Spleen (tissue), 7 donors: Measurements from ENCODE around the gene GRHPR.

Experiments
- POLR2AphosphoS5 ChIP-seq, 3 donors: sonication (generic); formaldehyde crosslinking; IDR thresholded peaks; one replicate each; pipeline ENCODE4 v1.5.1; 2017; ENCODE audit warnings: antibody characterized with exemption in 3 of 3
- TF ChIP-seq, protein P1 (sequence below), 11 experiments: fragments of 200-600 bp in 7 of 11; fragments of 450-650 bp in 4 of 11; sonication (generic) in 4 of 11; IDR thresholded peaks in 8 of 11; conservative IDR thresholded peaks in 3 of 11; 1 replicate in 7 of 11; 2 replicates in 4 of 11; pipeline versions ENCODE4 v1.4.0 to v1.8.0; 2016 to 2021; ENCODE audit warnings: antibody characterized with exemption in 11 of 11, inconsistent platforms in 4 of 11, mild to moderate bottlenecking in 1 of 11
- donor health status: DM: no; HTN: no; CAD: no; lungs with moderate emphysema.
- donor health status: DM: no; HTN: no; CAD: no.
- donor health status: DM: no; HTN: no; CAD: no.

DNA sequence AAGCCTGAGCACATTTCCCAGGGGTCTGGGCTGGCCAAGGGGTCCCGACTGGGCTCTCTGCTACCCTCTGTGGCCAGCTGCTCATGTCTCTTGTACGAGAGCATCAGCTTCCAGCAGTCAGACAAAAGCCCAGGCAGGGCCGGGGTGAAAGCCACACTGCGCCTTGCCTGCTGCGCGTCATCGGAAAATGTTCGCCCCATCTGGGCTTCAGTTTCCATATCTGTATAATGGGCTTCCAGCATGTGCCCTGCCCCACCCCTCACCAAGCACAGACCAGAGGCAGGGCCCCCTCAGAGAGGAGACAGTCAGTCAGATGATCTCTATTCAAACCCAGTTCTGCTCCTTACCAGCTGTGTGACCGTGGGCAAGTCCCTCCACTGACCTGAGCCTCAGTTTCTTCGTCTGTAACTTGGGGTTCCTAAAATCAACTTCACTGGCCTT is 8.0 kb upstream of the GRHPR start:
- TF ChIP-seq, protein P1, sequence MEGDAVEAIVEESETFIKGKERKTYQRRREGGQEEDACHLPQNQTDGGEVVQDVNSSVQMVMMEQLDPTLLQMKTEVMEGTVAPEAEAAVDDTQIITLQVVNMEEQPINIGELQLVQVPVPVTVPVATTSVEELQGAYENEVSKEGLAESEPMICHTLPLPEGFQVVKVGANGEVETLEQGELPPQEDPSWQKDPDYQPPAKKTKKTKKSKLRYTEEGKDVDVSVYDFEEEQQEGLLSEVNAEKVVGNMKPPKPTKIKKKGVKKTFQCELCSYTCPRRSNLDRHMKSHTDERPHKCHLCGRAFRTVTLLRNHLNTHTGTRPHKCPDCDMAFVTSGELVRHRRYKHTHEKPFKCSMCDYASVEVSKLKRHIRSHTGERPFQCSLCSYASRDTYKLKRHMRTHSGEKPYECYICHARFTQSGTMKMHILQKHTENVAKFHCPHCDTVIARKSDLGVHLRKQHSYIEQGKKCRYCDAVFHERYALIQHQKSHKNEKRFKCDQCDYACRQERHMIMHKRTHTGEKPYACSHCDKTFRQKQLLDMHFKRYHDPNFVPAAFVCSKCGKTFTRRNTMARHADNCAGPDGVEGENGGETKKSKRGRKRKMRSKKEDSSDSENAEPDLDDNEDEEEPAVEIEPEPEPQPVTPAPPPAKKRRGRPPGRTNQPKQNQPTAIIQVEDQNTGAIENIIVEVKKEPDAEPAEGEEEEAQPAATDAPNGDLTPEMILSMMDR (IDR thresholded peaks at IDR 0.05 in 8 of 11, conservative IDR thresholded peaks at IDR 0.05 in 3 of 11), result no peak
- no peak for TF ChIP-seq POLR2AphosphoS5 (IDR thresholded peaks at IDR 0.05)
